Measurements from ENCODE around the gene RARG. TPM values are rescaled to one million over a fixed set of nuclear protein-coding genes. Genes with fewer than 3 reads are reported as not detected.
A peak's percentile ranks its signal among the peaks of the same experiment; 100 is the strongest.

Gene RARG
- total RNA-seq, 4 donors from 2014 or later = 4.3 to 23.5 (median 13.2) TPM

DNA sequence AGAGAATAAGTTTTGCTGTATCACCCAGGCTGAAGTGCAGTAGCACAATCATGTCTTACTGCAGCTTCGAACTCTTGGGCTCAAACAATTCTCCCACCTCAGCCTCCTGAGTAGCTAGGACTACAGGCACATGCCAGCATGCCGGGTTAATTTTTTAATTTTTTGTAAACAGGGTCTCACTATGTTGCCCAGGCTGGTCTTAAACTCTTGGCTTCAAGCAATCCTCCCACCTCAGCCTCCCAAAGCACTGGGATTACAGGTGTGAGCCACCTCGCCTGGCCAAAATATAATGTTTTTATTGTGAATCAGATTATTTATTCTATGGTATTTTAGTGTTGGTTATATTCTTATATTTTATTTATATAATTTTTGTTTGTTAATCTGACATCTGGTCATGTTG, 55.3 kb downstream of the RARG start:
- ATAC-seq (ENCODE audit: low FRiP score) (no peak), DNase-seq (ENCODE audit: low spot score) (no peak)
- TF ChIP-seq CTCF (IDR thresholded peaks at IDR 0.05) = no peak

GRCh38 chr12:53174881-53175491, 57.0 kb downstream of the RARG start:
- no peak for DNase-seq (ENCODE audit: low spot score)
- no peak for TF ChIP-seq CTCF (IDR thresholded peaks at IDR 0.05)
- peak; percentile 50 for ATAC-seq (ENCODE audit: low FRiP score)

GRCh38 chr12:53173085-53173715, 58.8 kb downstream of the RARG start:
- ATAC-seq (ENCODE audit: low FRiP score) (no peak), DNase-seq (ENCODE audit: low spot score) (no peak)

GRCh38 chr12:53172352-53172751, 59.7 kb downstream of the RARG start:
- ATAC-seq (ENCODE audit: low FRiP score) (no peak), DNase-seq (ENCODE audit: low spot score) (no peak)
- no peak for TF ChIP-seq CTCF (IDR thresholded peaks at IDR 0.05)

More at GRCh38 chr12:53173085-53173715, 58.8 kb downstream of the RARG start:
- no peak for TF ChIP-seq CTCF (IDR thresholded peaks at IDR 0.05)

GRCh38 chr12:53171725-53172329, 60.2 kb downstream of the RARG start:
- no peak for ATAC-seq (ENCODE audit: low FRiP score)

GRCh38 chr12:53170876-53171724, 60.9 kb downstream of the RARG start:
- TF ChIP-seq CTCF (IDR thresholded peaks at IDR 0.05) = no peak
- ATAC-seq (ENCODE audit: low FRiP score) = no peak
- DNase-seq (ENCODE audit: low spot score) = no peak

More at GRCh38 chr12:53171725-53172329, 60.2 kb downstream of the RARG start:
- DNase-seq (ENCODE audit: low spot score) = no peak
- no peak for TF ChIP-seq CTCF (IDR thresholded peaks at IDR 0.05)
